GM12878 (cell line): ENCODE results near the gene CASP6. TPM values are rescaled to one million over a fixed set of nuclear protein-coding genes. Genes with fewer than 3 reads are reported as not detected.

ENCODE experiments used
- ATAC-seq: fragments of 200-7000 bp; cut with Tn5 transposase; 3 replicates; pipeline ENCODE4 v1.9.1; 2020; ENCODE audit warnings: mild to moderate bottlenecking, moderate library complexity
- BruUV-seq: library from RNA; stranded (reverse); fragments of 400-500 nt; replicated peaks from 2 replicates; lab custom pipeline; 2021; lab: Mats Ljungman, UMichigan
- CTCF ChIA-PET: fragments of 300-600 bp; sonication (Branson Sonifier 250); formaldehyde crosslinking; extraction: SDS; loops from one replicate; lab custom pipeline; 2021; ENCODE audit warnings: inconsistent platforms; lab: Yijun Ruan, JAX
- POLR2A ChIA-PET: fragments of 350-600 bp; formaldehyde crosslinking; extraction: SDS; loops from one replicate; lab custom pipeline; 2021; ENCODE audit warnings: inconsistent platforms; lab: Charles Lee
- RAD21 ChIA-PET: fragments of 300-600 bp; sonication (Branson Sonifier 250); formaldehyde crosslinking; loops from one replicate; lab custom pipeline; 2023; ENCODE audit warnings: antibody characterized with exemption; ENCODE audit not compliant: unreplicated experiment; lab: Charles Lee
- SMC1A ChIA-PET: fragments of 300-600 bp; sonication (Branson Sonifier 250); formaldehyde crosslinking; loops from one replicate; lab custom pipeline; 2023; ENCODE audit not compliant: unreplicated experiment, uncharacterized antibody; lab: Charles Lee
- DNase-seq: peaks from one replicate; pipeline ENCODE4 v3.0.0-alpha.2; 2011; ENCODE audit warnings: low read depth, low spot score
- FAIRE-seq: peaks from 3 replicates; lab custom pipeline; 2011; peaks lifted over from hg19 to GRCh38; lab: Jason Lieb, UNC
- H2AFZ ChIP-seq: 2 replicates; pipeline ENCODE4 v1.6.0; 2011; ENCODE audit warnings: low read depth, low read length, control low read depth; ENCODE audit not compliant: control insufficient read depth
- H3K27ac ChIP-seq: 2 replicates; pipeline ENCODE4 v1.5.1; 2011; ENCODE audit warnings: control low read depth; ENCODE audit not compliant: control insufficient read depth, insufficient read depth
- H3K27me3 ChIP-seq, 2 experiments: replicated peaks in 1 of 2; 2 replicates each; pipeline versions ENCODE4 v1.6.0 to v1.6.1; 2011; ENCODE audit warnings: low read length in 1 of 2; ENCODE audit not compliant: control insufficient read depth in 2 of 2, insufficient read depth in 2 of 2
- H3K36me3 ChIP-seq, 2 experiments: 2 replicates each; pipeline ENCODE4 v1.5.1; 2011; ENCODE audit warnings: low read length in 1 of 2; ENCODE audit not compliant: control insufficient read depth in 2 of 2, insufficient read depth in 2 of 2
- H3K4me1 ChIP-seq: 2 replicates; pipeline ENCODE4 v1.6.1; 2011; ENCODE audit warnings: mild to moderate bottlenecking, low read length, moderate library complexity, mixed read lengths; ENCODE audit not compliant: control insufficient read depth, insufficient read depth
- H3K4me2 ChIP-seq: 2 replicates; pipeline ENCODE4 v1.6.0; 2011; ENCODE audit warnings: control low read depth; ENCODE audit not compliant: control insufficient read depth, insufficient read depth
- H3K4me3 ChIP-seq: fragments of 200-600 bp; sonication (generic); 2 replicates; pipeline ENCODE4 v1.5.1; 2016
- H3K79me2 ChIP-seq: 2 replicates; pipeline ENCODE4 v1.6.0; 2011; ENCODE audit warnings: low read length; ENCODE audit not compliant: control insufficient read depth, insufficient read depth
- H3K9ac ChIP-seq: 2 replicates; pipeline ENCODE4 v1.8.0; 2011; ENCODE audit warnings: low read length, control low read depth, mixed read lengths; ENCODE audit not compliant: control insufficient read depth, insufficient read depth
- H3K9me3 ChIP-seq: replicated peaks from 3 replicates; pipeline ENCODE4 v1.5.1; 2011; ENCODE audit warnings: mild to moderate bottlenecking, low read length; ENCODE audit not compliant: control insufficient read depth, insufficient read depth
- H4K20me1 ChIP-seq: 2 replicates; pipeline ENCODE4 v1.6.0; 2011; ENCODE audit not compliant: control insufficient read depth, insufficient read depth
- BCL11A ChIP-seq: IDR thresholded peaks from 2 replicates; pipeline ENCODE4 v1.6.1; 2011; ENCODE audit warnings: low read depth, low read length
- HDAC2 ChIP-seq: fragments of 200-600 bp; sonication (generic); IDR thresholded peaks from 2 replicates; pipeline ENCODE4 v1.6.1; 2017
- MYC ChIP-seq: IDR thresholded peaks from 2 replicates; pipeline ENCODE4 v1.6.1; 2011; ENCODE audit warnings: mild to moderate bottlenecking, low read length, moderate library complexity, inconsistent platforms; ENCODE audit not compliant: insufficient read depth, insufficient replicate concordance, insufficient read length, severe bottlenecking
- PAX8 ChIP-seq: fragments of 450-650 bp; IDR thresholded peaks from 2 replicates; pipeline ENCODE4 v1.6.1; 2017; ENCODE audit warnings: mild to moderate bottlenecking, moderate library complexity
- SREBF1 ChIP-seq: IDR thresholded peaks from 2 replicates; pipeline ENCODE4 v1.6.1; 2012; ENCODE audit warnings: mild to moderate bottlenecking, low read length
- YBX1 ChIP-seq: fragments of 450-650 bp; IDR thresholded peaks from 2 replicates; pipeline ENCODE4 v1.6.1; 2016; ENCODE audit warnings: antibody characterized with exemption
- ZNF274 ChIP-seq: IDR thresholded peaks from one replicate; pipeline ENCODE4 v1.8.0; 2011; ENCODE audit not compliant: insufficient read length, insufficient read depth
- WGBS: methylation state at CpG from one replicate; pipeline ENCODE4 v1.1.6; 2016; ENCODE audit warnings: low lambda C conversion rate; ENCODE audit not compliant: insufficient replicate concordance, insufficient coverage; ENCODE audit errors: missing lambda C conversion rate; 5-methylcytosine and 5-hydroxymethylcytosine counted together
- in situ Hi-C: fragments of 300-500 bp; cut with MboI; formaldehyde crosslinking; loops from 9 replicates; pipeline ENCODE4 v1.14.3; 2018; ENCODE audit warnings: mixed read lengths
- intact Hi-C: fragments of 100-400 bp; cut with micrococcal nuclease; formaldehyde crosslinking; loops from one replicate; pipeline ENCODE4 v1.14.2; 2022; ENCODE audit not compliant: unreplicated experiment
- polyA plus RNA-seq, 11 experiments: library from polyadenylated mRNA; depleted of rRNA in 4 of 11; unstranded in 6 of 11; stranded (reverse) in 5 of 11; fragments of >200 nt; fragmentation: Nextera tagmentation in 4 of 11; fragmentation: Illumina TruSeq in 1 of 11; extraction: Ambion mirVana in 4 of 11; extraction: Trizol in 1 of 11; gene quantifications; 1 replicate in 1 of 11; 2 replicates in 10 of 11; pipeline versions ENCODE4 v1.2.1 to v1.2.3, GENCODE V29; 2011 to 2016; ENCODE audit warnings: inconsistent platforms in 2 of 11, missing spikeins in 2 of 11, low read depth in 1 of 11
- total RNA-seq, 4 experiments: library from RNA; depleted of rRNA in 3 of 4; stranded (reverse); fragments of >200 nt in 3 of 4; fragmentation: Illumina TruSeq in 1 of 4; extraction: Trizol in 1 of 4; gene quantifications; 2 replicates each; pipeline versions ENCODE4 v1.2.1 to v1.2.3, GENCODE V29; 2013 to 2021
- TF ChIP-seq, protein P1 (sequence below): IDR thresholded peaks from 2 replicates; pipeline ENCODE4 v1.6.1; 2012; ENCODE audit warnings: low read length, inconsistent platforms
- TF ChIP-seq, protein P2 (sequence below): IDR thresholded peaks from 2 replicates; pipeline ENCODE4 v1.6.1; 2012; ENCODE audit warnings: mild to moderate bottlenecking, low read depth, low read length
- TF ChIP-seq, protein P3 (sequence below): fragments of 450-650 bp; IDR thresholded peaks from 2 replicates; pipeline ENCODE4 v1.6.1; 2017; ENCODE audit warnings: mild to moderate bottlenecking

The CASP6 gene
- total and polyA plus RNA-seq, 10 of the 15 experiments (the other 5 are each of a cell fraction or from before 2014, with no cell fraction given) = 20.0 to 66.8 (median 30.8) TPM

DNA sequence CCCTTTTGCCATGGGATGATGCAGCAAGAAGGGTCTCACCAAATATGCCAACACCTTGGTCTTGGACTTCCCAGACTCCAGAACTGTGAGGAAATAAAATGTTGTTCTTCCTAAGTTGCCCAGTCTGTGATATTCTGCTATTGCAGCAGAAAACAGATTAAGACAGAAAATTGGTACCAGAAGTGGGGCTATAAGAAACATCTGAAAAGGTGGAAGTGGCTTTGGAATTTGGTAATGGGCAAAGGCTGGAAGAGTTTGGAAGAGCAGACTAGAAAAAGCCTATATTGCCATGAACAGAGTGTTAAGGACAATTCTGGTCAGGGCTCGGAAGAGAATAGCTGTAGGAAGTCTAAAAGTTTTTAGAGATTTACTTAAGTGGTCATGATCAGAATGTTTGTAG, 27.4 kb downstream of the CASP6 start:
- Histone ChIP-seq H3K27me3 (no peaks in the 10 kb centered on the region), H3K79me2 (no peaks in the 10 kb centered on the region), H4K20me1 (no peaks in the 10 kb centered on the region), H3K4me1 (no peaks in the 10 kb centered on the region), H3K9me3 (no peaks in the 10 kb centered on the region; the same call in 2 of the 3 replicates), H3K4me2 (no peak overlapping the region), H3K9ac (no peak overlapping the region), H3K27ac (no peak overlapping the region), H2AFZ (no peak overlapping the region), H3K36me3 (no peaks in the 10 kb centered on the region), H3K4me3 (no peak overlapping the region)
- ChIA-PET SMC1A (interaction anchor here (1.1 to 2.1 kb wide), 4 partner anchors 25 to 129 kb away, joined by 3 to 6 read pairs (median 4); partner anchors contain the start of gene CASP6), CTCF (interaction anchor here (0.6 to 1.1 kb wide), 2 partner anchors 10 to 243 kb away, joined by 3 read pairs; no protein-coding TSS in a partner anchor), POLR2A (no interaction called here), RAD21 (no interaction called here)
- BruUV-seq = no TSS peak
- WGBS = 95% methylated on average over 1 of the region's 1 CpG
- ATAC-seq (no peak), FAIRE-seq (no peak), DNase-seq (no peak)
- intact Hi-C loops (no loop called here), in situ Hi-C loops (no loop called here)
- TF ChIP-seq, protein P1, sequence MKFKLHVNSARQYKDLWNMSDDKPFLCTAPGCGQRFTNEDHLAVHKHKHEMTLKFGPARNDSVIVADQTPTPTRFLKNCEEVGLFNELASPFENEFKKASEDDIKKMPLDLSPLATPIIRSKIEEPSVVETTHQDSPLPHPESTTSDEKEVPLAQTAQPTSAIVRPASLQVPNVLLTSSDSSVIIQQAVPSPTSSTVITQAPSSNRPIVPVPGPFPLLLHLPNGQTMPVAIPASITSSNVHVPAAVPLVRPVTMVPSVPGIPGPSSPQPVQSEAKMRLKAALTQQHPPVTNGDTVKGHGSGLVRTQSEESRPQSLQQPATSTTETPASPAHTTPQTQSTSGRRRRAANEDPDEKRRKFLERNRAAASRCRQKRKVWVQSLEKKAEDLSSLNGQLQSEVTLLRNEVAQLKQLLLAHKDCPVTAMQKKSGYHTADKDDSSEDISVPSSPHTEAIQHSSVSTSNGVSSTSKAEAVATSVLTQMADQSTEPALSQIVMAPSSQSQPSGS = no peak
- no peak for TF ChIP-seq YBX1
- TF ChIP-seq, protein P2, sequence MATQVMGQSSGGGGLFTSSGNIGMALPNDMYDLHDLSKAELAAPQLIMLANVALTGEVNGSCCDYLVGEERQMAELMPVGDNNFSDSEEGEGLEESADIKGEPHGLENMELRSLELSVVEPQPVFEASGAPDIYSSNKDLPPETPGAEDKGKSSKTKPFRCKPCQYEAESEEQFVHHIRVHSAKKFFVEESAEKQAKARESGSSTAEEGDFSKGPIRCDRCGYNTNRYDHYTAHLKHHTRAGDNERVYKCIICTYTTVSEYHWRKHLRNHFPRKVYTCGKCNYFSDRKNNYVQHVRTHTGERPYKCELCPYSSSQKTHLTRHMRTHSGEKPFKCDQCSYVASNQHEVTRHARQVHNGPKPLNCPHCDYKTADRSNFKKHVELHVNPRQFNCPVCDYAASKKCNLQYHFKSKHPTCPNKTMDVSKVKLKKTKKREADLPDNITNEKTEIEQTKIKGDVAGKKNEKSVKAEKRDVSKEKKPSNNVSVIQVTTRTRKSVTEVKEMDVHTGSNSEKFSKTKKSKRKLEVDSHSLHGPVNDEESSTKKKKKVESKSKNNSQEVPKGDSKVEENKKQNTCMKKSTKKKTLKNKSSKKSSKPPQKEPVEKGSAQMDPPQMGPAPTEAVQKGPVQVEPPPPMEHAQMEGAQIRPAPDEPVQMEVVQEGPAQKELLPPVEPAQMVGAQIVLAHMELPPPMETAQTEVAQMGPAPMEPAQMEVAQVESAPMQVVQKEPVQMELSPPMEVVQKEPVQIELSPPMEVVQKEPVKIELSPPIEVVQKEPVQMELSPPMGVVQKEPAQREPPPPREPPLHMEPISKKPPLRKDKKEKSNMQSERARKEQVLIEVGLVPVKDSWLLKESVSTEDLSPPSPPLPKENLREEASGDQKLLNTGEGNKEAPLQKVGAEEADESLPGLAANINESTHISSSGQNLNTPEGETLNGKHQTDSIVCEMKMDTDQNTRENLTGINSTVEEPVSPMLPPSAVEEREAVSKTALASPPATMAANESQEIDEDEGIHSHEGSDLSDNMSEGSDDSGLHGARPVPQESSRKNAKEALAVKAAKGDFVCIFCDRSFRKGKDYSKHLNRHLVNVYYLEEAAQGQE = no peak
- no peak for TF ChIP-seq ZNF274
- no peak for TF ChIP-seq SREBF1
- TF ChIP-seq, protein P3, sequence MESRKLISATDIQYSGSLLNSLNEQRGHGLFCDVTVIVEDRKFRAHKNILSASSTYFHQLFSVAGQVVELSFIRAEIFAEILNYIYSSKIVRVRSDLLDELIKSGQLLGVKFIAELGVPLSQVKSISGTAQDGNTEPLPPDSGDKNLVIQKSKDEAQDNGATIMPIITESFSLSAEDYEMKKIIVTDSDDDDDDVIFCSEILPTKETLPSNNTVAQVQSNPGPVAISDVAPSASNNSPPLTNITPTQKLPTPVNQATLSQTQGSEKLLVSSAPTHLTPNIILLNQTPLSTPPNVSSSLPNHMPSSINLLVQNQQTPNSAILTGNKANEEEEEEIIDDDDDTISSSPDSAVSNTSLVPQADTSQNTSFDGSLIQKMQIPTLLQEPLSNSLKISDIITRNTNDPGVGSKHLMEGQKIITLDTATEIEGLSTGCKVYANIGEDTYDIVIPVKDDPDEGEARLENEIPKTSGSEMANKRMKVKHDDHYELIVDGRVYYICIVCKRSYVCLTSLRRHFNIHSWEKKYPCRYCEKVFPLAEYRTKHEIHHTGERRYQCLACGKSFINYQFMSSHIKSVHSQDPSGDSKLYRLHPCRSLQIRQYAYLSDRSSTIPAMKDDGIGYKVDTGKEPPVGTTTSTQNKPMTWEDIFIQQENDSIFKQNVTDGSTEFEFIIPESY = no peak
- no peak for TF ChIP-seq MYC
- TF ChIP-seq PAX8 = no peak
- no peak for TF ChIP-seq BCL11A
- no peak for TF ChIP-seq HDAC2
